ENCODE results near the gene PDK2. TPM values are rescaled to one million over a fixed set of nuclear protein-coding genes. Genes with fewer than 3 reads are reported as not detected.
A peak's percentile ranks its signal among the peaks of the same experiment; 100 is the strongest.

The PDK2 gene
- total RNA-seq, 6 experiments from 2014 or later: 26.6 to 35.6 (median 29.6) TPM

GRCh38 chr17:50070908-50071680 lies 24.1 kb upstream of the PDK2 start:
- H3K27ac Mint-ChIP-seq: no peak overlapping the region

GRCh38 chr17:50071692-50072091 lies 23.5 kb upstream of the PDK2 start:
- Mint-ChIP-seq H3K36me3 (ENCODE audit: low read depth) (peaks cover 42% of the 10 kb centered on the region), H3K4me3 (no peak overlapping the region), H3K9me3 (no peaks in the 10 kb centered on the region), H3K4me1 (ENCODE audit: low read depth) (peaks cover 29% of the 10 kb centered on the region), H3K27me3 (ENCODE audit: insufficient read depth) (peaks cover 4% of the 10 kb centered on the region), H3K27ac (no peak overlapping the region; the same call in 1 of the 2 replicates)
- DNase-seq: no peak
- TF ChIP-seq CTCF (IDR thresholded peaks at IDR 0.05): no peak

More at GRCh38 chr17:50070908-50071680, 24.1 kb upstream of the PDK2 start:
- no peak for TF ChIP-seq CTCF (IDR thresholded peaks at IDR 0.05)
- no peak for DNase-seq
- peaks cover 45% of the 10 kb centered on the region for H3K36me3 Mint-ChIP-seq (ENCODE audit: low read depth)
- peaks cover 4% of the 10 kb centered on the region for H3K27me3 Mint-ChIP-seq (ENCODE audit: insufficient read depth)
- no peak overlapping the region; the same call in 1 of the 2 replicates for H3K4me3 Mint-ChIP-seq
- peaks cover 35% of the 10 kb centered on the region for H3K4me1 Mint-ChIP-seq (ENCODE audit: low read depth)
- H3K9me3 Mint-ChIP-seq: no peaks in the 10 kb centered on the region

DNA sequence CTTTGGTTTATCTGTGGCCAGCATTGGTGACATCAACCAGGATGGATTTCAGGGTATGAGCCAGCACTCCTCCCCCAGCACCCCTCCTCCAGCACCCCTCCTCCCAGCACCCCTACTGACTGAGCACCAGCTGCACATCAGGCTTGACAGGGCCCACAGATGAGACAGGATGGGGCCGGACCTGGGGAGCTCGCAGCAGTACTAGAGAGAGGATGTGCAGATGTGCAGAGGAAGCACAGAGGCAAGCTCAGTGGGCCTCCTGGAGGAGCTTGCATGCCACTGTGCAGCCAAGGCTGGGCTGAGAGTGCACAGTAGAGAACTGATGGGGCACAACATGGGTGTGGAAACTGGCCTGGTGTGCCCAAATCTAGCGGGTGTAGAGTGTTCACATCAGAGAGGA lies 23.0 kb upstream of the PDK2 start:
- Mint-ChIP-seq H3K27ac (peak overlapping the region; percentile 65), H3K9me3 (no peaks in the 10 kb centered on the region)

DNA sequence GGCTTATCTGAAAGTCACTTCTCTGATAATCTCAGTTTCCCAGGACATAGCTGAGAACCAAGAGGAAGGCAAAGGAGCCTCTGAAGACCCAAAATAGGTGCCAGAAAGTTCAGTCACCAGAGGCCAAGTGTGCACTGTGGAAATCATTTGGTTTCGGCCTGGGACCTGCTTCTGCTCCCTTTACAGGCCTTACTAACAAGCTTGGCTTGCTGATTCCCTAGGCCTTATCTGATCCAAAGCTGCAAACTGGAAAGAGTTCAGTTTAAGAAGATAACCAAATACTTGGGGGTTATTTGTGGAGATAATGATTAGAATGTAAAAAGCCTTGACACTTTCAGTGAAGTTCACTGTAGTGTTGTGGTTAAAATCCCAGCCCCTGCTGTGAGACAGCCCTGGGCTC lies 22.2 kb upstream of the PDK2 start:
- peaks cover 4% of the 10 kb centered on the region for H3K27me3 Mint-ChIP-seq (ENCODE audit: insufficient read depth)
- H3K9me3 Mint-ChIP-seq: no peaks in the 10 kb centered on the region
- no peak for DNase-seq
- H3K27ac Mint-ChIP-seq: no peak overlapping the region; the same call in 1 of the 2 replicates
- H3K36me3 Mint-ChIP-seq (ENCODE audit: low read depth): peaks cover 50% of the 10 kb centered on the region
- H3K4me3 Mint-ChIP-seq: no peak overlapping the region
- H3K4me1 Mint-ChIP-seq (ENCODE audit: low read depth): peaks cover 24% of the 10 kb centered on the region
- TF ChIP-seq CTCF (IDR thresholded peaks at IDR 0.05): no peak

More for the DNA sequence above, 23.0 kb upstream of the PDK2 start:
- no peak for TF ChIP-seq CTCF (IDR thresholded peaks at IDR 0.05)
- DNase-seq: no peak
- Mint-ChIP-seq H3K4me3 (no peak overlapping the region), H3K27me3 (ENCODE audit: insufficient read depth) (peaks cover 4% of the 10 kb centered on the region), H3K36me3 (ENCODE audit: low read depth) (peaks cover 43% of the 10 kb centered on the region), H3K4me1 (ENCODE audit: low read depth) (peaks cover 24% of the 10 kb centered on the region)

DNA sequence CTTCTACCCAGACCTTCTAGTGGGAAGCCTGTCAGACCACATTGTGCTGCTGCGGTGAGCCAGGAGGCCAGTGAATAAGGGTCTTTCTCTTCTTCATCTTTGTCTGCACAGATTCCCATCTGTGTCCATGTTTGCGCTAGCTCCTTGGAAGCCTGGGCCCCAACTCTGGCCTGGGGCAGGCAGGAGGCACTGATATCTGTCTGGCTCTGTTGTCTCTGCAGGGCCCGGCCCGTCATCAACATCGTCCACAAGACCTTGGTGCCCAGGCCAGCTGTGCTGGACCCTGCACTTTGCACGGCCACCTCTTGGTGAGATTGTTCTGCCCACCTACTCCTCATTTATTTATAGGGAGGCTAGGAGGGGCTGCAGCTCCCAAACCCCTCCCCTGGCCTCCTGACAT lies 20.9 kb upstream of the PDK2 start:
- H3K36me3 Mint-ChIP-seq (ENCODE audit: low read depth): peaks cover 54% of the 10 kb centered on the region
- peaks cover 24% of the 10 kb centered on the region for H3K4me1 Mint-ChIP-seq (ENCODE audit: low read depth)
- peaks cover 4% of the 10 kb centered on the region for H3K27me3 Mint-ChIP-seq (ENCODE audit: insufficient read depth)
- TF ChIP-seq CTCF (IDR thresholded peaks at IDR 0.05): no peak
- H3K4me3 Mint-ChIP-seq: no peak overlapping the region
- no peak for DNase-seq
- no peak overlapping the region for H3K27ac Mint-ChIP-seq
- no peaks in the 10 kb centered on the region for H3K9me3 Mint-ChIP-seq
